Renal pelvis (tissue), 4 donors: ENCODE results near the gene CHKA. TPM values are rescaled to one million over a fixed set of nuclear protein-coding genes. Genes with fewer than 3 reads are reported as not detected.
"Not testable (repeated sequence)": the region's sequence is repeated elsewhere in the genome, so short reads cannot be mapped to it uniquely, and the experiment has no call there.

ENCODE experiments used
- DNase-seq: peaks from one replicate; pipeline ENCODE4 v3.0.0-alpha.2; 2013
- polyA plus RNA-seq, 3 donors: library from polyadenylated mRNA; unstranded; fragments of 120-200 nt; gene quantifications; one replicate each; pipeline ENCODE4 v1.2.1, GENCODE V29; 2013; ENCODE audit not compliant: insufficient read length in 3 of 3

CHKA gene
- polyA plus RNA-seq, 3 donors, result 30.0 to 55.7 (median 49.8) TPM

GRCh38 chr11:68117853-68118470 is 3.2 kb downstream of the CHKA start:
- no peak for DNase-seq

- no peak for DNase-seq
These were observed 4.2 kb downstream of the CHKA start for GRCh38 chr11:68116974-68117373.

- no peak for DNase-seq
These were observed 5.1 kb downstream of the CHKA start for GRCh38 chr11:68116126-68116525.

- no peak for DNase-seq
These were observed 5.9 kb downstream of the CHKA start for GRCh38 chr11:68115285-68115684.

- no peak for DNase-seq
These were observed 7.2 kb downstream of the CHKA start for GRCh38 chr11:68113986-68114385.

GRCh38 chr11:68107689-68108088 is 13.5 kb downstream of the CHKA start:
- no peak for DNase-seq

GRCh38 chr11:68106165-68106940 is 14.8 kb downstream of the CHKA start:
- DNase-seq, result no peak

GRCh38 chr11:68099474-68100405 is 21.4 kb downstream of the CHKA start:
- DNase-seq, result no peak

- DNase-seq, result no peak
These were observed 22.1 kb downstream of the CHKA start for GRCh38 chr11:68099057-68099456.

GRCh38 chr11:68096962-68097361 is 24.2 kb downstream of the CHKA start:
- DNase-seq, result no peak

GRCh38 chr11:68093565-68093964 is 27.6 kb downstream of the CHKA start:
- DNase-seq, result no peak

- DNase-seq, result not testable (repeated sequence)
These were observed 28.2 kb downstream of the CHKA start for GRCh38 chr11:68092946-68093345.

- no peak for DNase-seq
These were observed 28.8 kb downstream of the CHKA start for GRCh38 chr11:68092411-68092810.

- DNase-seq, result no peak
These were observed 30.5 kb downstream of the CHKA start for GRCh38 chr11:68090706-68091105.

GRCh38 chr11:68090287-68090686 is 30.9 kb downstream of the CHKA start:
- no peak for DNase-seq

- no peak for DNase-seq
These were observed 31.5 kb downstream of the CHKA start for GRCh38 chr11:68089679-68090078.

GRCh38 chr11:68083517-68083916 is 37.7 kb downstream of the CHKA start:
- DNase-seq, result no peak

- no peak for DNase-seq
These were observed 38.7 kb downstream of the CHKA start for GRCh38 chr11:68082481-68082880.

- no peak for DNase-seq
These were observed 39.5 kb downstream of the CHKA start for GRCh38 chr11:68081691-68082090.

- no peak for DNase-seq
These were observed 40.3 kb downstream of the CHKA start for GRCh38 chr11:68080860-68081259.

GRCh38 chr11:68077617-68078582 is 43.3 kb downstream of the CHKA start:
- DNase-seq, result no peak
